ENCODE results near the gene UBE2D2.

Gene UBE2D2

GRCh38 chr5:139648205-139649081 is 87.3 kb downstream of the UBE2D2 start, which contains the start of gene CXXC5:
CXXC5 (plus strand) TSS chr5:139648349; CDS start chr5:139680524, 32,175 bp downstream.
- DNase-seq = peak; percentile 65

GRCh38 chr5:139649082-139649991 is 88.2 kb downstream of the UBE2D2 start:
- DNase-seq = peak; percentile 17

GRCh38 chr5:139650031-139650688 is 89.0 kb downstream of the UBE2D2 start:
- DNase-seq = peak; percentile 16

GRCh38 chr5:139650689-139651042 is 89.5 kb downstream of the UBE2D2 start:
- DNase-seq = no peak

DNA sequence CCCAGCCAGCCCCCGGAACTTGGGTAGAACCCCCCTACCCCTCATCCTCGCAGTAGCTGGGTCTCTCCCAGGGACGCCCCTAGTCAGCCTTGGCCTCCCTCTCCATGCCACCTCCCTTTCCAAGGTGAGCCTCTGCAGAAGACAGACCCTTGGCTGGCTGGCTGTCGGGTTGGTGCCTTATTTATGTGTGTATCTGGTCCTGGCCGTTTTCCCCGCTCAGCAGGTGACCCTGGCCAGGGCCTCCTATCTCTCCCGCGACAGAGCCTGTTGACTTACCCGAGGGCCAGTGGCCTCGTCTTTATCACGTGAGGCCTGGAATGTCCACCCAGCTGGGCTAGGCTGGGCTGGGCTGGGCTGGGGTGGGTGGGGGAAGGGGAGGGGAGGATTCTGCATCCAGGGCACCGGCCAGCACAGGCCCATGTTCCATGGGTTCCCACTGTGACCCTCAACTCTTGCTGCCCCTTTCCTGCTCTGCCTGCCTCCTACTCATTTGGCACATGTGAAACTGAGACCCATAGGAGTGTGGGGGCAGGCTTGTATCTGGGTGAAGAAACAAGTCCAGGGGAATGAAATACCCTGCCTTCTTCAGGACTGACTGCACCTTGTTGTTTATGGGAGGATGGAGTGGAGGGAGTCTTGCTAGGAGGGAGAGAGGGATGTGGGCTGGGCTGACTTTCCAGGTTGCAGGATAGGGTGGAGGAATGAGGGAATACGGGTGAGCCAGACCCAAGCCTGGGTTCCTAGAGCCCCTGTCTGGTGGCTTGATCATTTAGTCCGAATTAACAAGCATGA is 90.1 kb downstream of the UBE2D2 start:
- no peak for DNase-seq

DNA sequence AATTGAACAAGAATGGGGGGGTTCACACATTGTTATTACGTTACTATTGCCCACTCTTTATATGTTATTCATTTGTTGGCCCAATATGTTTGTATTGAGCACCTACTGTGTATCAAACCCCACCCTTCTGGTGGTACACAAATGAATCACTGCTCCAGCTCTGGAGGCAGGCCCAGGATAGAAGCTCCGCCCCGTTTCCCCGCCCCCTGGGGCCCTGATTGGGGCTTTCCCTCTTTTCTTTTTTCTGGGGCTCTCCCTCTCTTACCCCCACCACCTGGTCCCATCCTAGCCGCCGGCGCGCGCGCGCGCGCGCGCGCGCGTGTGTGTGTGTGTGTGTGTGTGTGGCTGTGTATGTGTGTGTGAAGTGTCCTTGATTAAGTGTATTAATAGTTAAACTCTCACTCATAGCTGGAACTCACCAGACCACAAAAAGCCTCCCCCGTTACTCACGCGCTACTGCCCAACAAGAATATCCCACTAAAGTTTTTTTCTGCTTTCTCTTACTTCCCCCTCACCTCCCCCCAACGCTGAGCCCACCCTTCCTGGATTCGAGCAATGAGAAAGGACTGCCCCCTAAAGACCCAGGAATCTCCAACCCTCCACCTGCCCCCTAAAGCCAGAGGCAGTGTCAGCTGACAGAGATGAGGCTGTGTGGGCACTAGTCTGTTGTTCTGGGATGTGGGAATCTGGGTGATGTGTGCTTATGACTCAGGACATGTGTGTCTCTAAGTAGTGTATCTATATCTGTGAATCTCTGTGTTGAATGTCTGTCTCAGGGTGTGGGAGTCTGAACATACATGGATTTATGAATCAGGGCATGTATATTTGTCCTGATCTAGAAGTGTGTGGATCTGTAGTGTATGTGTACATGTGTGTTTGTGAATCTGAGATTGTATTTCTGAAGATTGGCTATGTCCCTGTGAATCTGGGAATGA is 91.0 kb downstream of the UBE2D2 start:
- peak; percentile 49 for DNase-seq

DNA sequence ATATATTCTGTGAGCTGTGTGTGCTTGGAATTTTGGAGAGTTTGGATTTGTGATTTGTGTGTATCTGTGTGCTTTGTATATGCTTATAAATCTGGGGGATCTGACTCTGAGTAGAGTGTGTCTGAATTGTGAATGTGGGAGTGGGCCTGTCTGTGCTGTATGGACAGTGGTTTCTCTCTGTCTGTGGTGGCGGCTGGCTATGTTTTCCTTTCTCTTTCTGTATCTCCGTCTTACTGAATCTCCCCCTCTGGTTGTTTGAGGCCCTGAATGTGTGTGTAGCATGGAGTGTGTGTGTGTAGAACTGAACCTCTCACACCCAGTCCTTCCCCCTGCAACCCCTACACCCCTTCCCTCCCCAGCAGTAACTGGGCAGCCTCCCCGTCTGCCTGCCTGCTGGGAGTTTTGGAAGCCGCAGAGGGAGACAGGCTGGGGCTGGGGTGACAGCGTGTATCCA is 91.7 kb downstream of the UBE2D2 start:
- DNase-seq = no peak

GRCh38 chr5:139653616-139654015 is 92.5 kb downstream of the UBE2D2 start:
- no peak for DNase-seq

GRCh38 chr5:139654464-139654863 is 93.3 kb downstream of the UBE2D2 start:
- DNase-seq = no peak

GRCh38 chr5:139654871-139655491 is 93.8 kb downstream of the UBE2D2 start:
- DNase-seq = no peak

GRCh38 chr5:139655727-139656271 is 94.7 kb downstream of the UBE2D2 start:
- no peak for DNase-seq

DNA sequence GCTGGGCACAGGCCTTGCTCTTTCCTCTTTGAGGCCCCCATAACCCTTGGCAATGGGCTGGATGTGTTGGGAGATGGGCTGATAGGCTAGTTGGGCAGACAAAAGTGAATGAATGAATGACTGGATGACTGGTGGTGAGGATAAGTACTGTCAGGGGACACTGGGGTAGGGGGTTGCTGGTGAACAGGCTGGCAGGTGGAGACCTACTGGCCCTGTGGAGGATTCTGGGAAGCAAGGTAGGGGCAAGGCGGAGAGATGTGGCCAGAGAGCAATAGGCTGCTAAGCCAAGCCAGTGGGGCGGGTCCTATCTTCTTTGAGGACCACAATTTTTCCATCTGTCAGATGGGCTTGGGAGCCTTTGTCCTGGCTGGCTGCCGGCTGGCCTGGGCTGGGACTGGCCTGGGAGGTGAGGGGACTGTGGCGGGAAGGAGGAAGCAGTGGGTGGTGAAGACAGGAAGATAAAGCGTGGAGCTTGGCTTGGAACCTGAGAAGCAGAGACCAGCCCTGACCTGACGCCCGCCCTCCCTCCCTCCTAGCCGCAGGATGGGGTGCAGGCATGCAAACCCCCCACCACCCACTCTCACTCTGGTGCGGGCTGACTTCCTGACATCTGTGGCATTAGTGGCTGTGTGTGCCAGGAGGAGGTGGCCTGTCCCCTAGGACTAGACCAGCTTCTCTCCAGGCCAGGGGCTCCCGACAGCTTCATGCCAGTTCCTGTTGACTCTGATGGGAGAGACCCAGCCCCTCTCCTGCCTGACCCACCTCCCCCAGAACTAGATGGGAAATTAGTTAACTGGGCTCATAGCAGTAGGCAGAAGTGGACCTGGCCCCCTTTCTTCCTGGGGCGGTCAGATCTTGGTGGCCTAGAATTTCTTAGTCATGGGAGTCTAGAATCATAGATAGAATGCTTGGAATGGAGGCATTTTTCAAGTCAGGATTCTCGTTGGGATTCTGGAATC is 96.5 kb downstream of the UBE2D2 start:
- DNase-seq = no peak

DNA sequence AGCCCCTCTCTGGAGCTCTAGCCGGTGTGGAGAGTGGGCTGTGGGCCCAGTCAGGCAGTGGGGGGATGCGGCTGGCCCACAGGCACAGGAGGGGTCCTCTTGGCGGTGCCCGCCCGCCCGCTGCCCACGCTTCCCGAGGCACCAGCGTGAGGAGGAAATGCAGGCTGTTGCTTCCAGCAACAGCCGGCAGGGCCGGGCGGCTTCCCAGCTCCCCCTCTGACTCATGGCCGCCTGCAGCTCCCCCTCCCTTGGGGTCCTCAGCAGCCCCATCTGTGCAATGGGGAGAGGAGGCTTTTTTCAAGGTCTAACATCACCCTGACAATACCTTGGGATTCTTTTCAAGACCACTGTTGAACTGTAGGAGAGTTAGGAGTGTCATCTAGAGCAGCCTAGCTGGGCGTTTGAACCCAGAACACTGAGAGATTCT is 97.4 kb downstream of the UBE2D2 start:
- DNase-seq = no peak

GRCh38 chr5:139658928-139659667 is 98.0 kb downstream of the UBE2D2 start:
- DNase-seq = no peak

GRCh38 chr5:139659695-139660101 is 98.6 kb downstream of the UBE2D2 start:
- DNase-seq = no peak

- no peak for DNase-seq
These were observed 99.2 kb downstream of the UBE2D2 start for GRCh38 chr5:139660105-139660922.
